ENCODE measurements around the gene RTN4RL1.

DNA sequence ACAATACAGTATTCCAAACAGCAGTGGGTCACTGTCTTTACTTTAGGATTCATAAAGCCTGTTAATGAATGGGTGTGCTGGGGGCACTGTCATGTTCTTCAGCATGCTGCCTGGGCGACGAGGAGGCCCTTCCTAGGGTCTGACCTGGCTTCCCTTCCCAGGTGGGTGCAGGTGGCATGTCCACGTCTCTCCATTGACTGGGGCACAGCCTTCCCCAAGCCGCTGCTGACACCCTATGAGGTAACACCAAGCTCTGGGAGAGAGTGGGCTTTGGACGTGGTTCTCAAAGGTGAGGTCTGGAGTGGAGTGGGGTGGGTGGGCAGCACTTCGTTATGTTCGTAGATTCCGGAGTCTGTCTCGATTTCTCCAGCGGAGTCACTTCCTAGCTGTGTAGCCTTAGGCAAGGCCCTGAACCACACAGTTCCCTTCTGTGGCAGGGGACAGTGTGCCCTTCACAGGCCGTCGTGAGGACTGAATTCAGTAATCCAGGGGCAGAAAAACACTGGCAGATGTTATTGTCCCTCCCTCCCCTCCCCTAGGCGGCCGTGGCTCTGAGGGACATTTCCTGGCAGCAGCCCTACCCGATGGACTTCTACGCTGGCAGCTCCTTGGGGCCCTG is 15.9 kb upstream of the RTN4RL1 start:
- TF ChIP-seq RCOR2 (CRISPR knock-in tag; IDR thresholded peaks at IDR 0.05) (no peak), POLR2G (IDR thresholded peaks at IDR 0.05; ENCODE audit: low read depth, low read length) (no peak), KDM5A (IDR thresholded peaks at IDR 0.05; ENCODE audit: borderline replicate concordance, low read length) (no peak), POLR2AphosphoS5 (IDR thresholded peaks at IDR 0.05; ENCODE audit: low read depth, low read length) (no peak), KLF6 (CRISPR knock-in tag; IDR thresholded peaks at IDR 0.05) (no peak), SP1 (IDR thresholded peaks at IDR 0.05) (no peak), SP1 (CRISPR knock-in tag; IDR thresholded peaks at IDR 0.05) (no peak), NAIF1 (CRISPR knock-in tag; IDR thresholded peaks at IDR 0.05; ENCODE audit: borderline replicate concordance) (no peak), FOXM1 (CRISPR knock-in tag; IDR thresholded peaks at IDR 0.05) (no peak)
- TF ChIP-seq, protein P1, sequence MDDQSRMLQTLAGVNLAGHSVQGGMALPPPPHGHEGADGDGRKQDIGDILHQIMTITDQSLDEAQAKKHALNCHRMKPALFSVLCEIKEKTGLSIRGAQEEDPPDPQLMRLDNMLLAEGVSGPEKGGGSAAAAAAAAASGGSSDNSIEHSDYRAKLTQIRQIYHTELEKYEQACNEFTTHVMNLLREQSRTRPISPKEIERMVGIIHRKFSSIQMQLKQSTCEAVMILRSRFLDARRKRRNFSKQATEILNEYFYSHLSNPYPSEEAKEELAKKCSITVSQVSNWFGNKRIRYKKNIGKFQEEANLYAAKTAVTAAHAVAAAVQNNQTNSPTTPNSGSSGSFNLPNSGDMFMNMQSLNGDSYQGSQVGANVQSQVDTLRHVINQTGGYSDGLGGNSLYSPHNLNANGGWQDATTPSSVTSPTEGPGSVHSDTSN (CRISPR knock-in tag; IDR thresholded peaks at IDR 0.05; ENCODE audit: borderline replicate concordance): no peak

All from HepG2 (cell line).